Peyer's patch (tissue), 4 donors: Measurements from ENCODE around the gene PGLYRP2. TPM values are rescaled to one million over a fixed set of nuclear protein-coding genes. Genes with fewer than 3 reads are reported as not detected.

ENCODE experiments used
- DNase-seq, 3 donors: peaks; one replicate each; pipeline ENCODE4 v3.0.0-alpha.2; 2017 to 2019
- H3K27ac ChIP-seq, 4 donors: fragments of 200-600 bp; sonication (generic); one replicate each; pipeline ENCODE4 v1.5.1; 2016 to 2019
- H3K27me3 ChIP-seq, 2 donors: fragments of 200-600 bp; sonication (generic); one replicate each; pipeline ENCODE4 v1.5.1; 2019
- H3K36me3 ChIP-seq, 3 donors: fragments of 200-600 bp; sonication (generic); one replicate each; pipeline ENCODE4 v1.5.1; 2016 to 2019
- H3K4me1 ChIP-seq, 4 donors: fragments of 200-600 bp; sonication (generic); one replicate each; pipeline ENCODE4 v1.5.1; 2016 to 2019
- H3K4me3 ChIP-seq, 4 donors: fragments of 200-600 bp; sonication (generic); 1 replicate in 3 of 4; 2 replicates in 1 of 4; pipeline ENCODE4 v1.5.1; 2016 to 2019; ENCODE audit warnings: mild to moderate bottlenecking in 1 of 4
- H3K9me3 ChIP-seq, 4 donors: fragments of 200-600 bp; sonication (generic); one replicate each; pipeline ENCODE4 v1.5.1; 2016 to 2019; ENCODE audit warnings: mild to moderate bottlenecking in 1 of 4
- POLR2A ChIP-seq, 2 donors: fragments of 450-650 bp; IDR thresholded peaks; one replicate each; pipeline ENCODE4 v1.5.1; 2017; ENCODE audit warnings: antibody characterized with exemption in 2 of 2, mild to moderate bottlenecking in 2 of 2, moderate library complexity in 2 of 2
- total RNA-seq, 4 donors: library from RNA; depleted of rRNA; stranded (reverse); fragments of >200 nt; gene quantifications; one replicate each; pipeline ENCODE4 v1.1.0, GENCODE V29; 2016
- TF ChIP-seq, protein P1 (sequence below), 6 experiments: fragments of 450-650 bp in 4 of 6; fragments of 200-600 bp in 2 of 6; sonication (generic) in 1 of 6; IDR thresholded peaks; one replicate each; pipeline ENCODE4 v1.5.1; 2017 to 2019; ENCODE audit warnings: antibody characterized with exemption in 6 of 6, mild to moderate bottlenecking in 3 of 6, moderate library complexity in 1 of 6

Gene PGLYRP2
- total RNA-seq, 4 donors from 2014 or later = not detected

DNA sequence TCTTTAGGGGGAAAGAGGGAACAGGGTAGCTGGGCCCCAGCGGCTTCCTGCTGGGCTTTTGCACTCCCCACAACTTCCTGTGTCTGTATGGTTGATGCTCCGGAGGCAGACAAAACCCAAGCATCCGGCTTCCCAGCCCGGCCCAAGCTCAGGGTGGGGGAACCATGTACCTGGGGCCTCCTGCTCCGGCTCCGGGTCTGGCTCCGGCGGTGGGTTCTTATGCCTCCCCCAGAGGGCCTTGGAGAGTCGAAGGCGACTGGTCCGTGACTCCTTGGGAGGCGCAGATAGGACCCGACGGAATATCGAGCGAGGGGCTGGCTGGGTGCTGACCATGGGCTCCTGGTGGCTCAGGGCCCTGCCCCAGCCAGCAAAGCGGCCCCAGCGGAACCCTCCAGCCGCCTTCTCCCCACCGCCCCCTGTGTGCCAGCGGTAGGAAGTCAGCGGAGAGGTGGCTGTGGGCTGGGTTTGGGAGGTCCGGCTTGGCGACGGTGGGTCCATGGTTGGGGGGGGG is 15.4 kb downstream of the PGLYRP2 start:
- peak in 2 of 3 donors; percentile 77 to 90 for DNase-seq
- no peaks in the 10 kb centered on the region for H3K27me3 ChIP-seq
- peak overlapping the region; percentile 82 to 94 (median 84) for H3K27ac ChIP-seq

DNA sequence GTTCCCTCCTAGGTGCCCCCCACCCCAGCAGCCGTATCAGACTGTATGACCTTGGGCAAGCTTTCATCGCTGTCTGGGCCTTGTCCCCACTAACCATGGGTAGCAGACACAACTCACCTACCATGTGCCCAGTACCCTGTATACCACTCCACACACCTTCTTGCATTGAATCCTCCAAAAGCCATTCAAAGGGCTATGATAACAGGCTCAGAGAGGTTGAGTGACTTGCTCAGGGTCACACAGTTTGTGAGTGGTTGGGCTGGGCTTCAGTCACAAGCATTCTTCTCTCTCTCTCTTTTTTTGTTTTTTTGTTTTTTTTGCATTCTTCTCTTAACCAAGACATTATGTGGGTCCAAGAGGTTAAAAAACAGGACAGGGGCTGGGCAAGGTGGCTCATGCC is 17.6 kb downstream of the PGLYRP2 start:
- H3K36me3 ChIP-seq = no peaks in the 10 kb centered on the region
- H3K27me3 ChIP-seq = peaks cover 0 to 6% of the 10 kb centered on the region in 2 donors
- H3K4me3 ChIP-seq = no peak overlapping the region

More for the DNA sequence above, 15.4 kb downstream of the PGLYRP2 start:
- TF ChIP-seq, protein P1, sequence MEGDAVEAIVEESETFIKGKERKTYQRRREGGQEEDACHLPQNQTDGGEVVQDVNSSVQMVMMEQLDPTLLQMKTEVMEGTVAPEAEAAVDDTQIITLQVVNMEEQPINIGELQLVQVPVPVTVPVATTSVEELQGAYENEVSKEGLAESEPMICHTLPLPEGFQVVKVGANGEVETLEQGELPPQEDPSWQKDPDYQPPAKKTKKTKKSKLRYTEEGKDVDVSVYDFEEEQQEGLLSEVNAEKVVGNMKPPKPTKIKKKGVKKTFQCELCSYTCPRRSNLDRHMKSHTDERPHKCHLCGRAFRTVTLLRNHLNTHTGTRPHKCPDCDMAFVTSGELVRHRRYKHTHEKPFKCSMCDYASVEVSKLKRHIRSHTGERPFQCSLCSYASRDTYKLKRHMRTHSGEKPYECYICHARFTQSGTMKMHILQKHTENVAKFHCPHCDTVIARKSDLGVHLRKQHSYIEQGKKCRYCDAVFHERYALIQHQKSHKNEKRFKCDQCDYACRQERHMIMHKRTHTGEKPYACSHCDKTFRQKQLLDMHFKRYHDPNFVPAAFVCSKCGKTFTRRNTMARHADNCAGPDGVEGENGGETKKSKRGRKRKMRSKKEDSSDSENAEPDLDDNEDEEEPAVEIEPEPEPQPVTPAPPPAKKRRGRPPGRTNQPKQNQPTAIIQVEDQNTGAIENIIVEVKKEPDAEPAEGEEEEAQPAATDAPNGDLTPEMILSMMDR (IDR thresholded peaks at IDR 0.05) = no peak
- TF ChIP-seq POLR2A (IDR thresholded peaks at IDR 0.05) = no peak
- H3K4me3 ChIP-seq = peak overlapping the region; percentile 55 to 68 (median 62)
- H3K4me1 ChIP-seq = peaks cover 0 to 11% (median 4%) of the 10 kb centered on the region in 4 donors
- no peaks in the 10 kb centered on the region for H3K9me3 ChIP-seq
- no peaks in the 10 kb centered on the region for H3K36me3 ChIP-seq

DNA sequence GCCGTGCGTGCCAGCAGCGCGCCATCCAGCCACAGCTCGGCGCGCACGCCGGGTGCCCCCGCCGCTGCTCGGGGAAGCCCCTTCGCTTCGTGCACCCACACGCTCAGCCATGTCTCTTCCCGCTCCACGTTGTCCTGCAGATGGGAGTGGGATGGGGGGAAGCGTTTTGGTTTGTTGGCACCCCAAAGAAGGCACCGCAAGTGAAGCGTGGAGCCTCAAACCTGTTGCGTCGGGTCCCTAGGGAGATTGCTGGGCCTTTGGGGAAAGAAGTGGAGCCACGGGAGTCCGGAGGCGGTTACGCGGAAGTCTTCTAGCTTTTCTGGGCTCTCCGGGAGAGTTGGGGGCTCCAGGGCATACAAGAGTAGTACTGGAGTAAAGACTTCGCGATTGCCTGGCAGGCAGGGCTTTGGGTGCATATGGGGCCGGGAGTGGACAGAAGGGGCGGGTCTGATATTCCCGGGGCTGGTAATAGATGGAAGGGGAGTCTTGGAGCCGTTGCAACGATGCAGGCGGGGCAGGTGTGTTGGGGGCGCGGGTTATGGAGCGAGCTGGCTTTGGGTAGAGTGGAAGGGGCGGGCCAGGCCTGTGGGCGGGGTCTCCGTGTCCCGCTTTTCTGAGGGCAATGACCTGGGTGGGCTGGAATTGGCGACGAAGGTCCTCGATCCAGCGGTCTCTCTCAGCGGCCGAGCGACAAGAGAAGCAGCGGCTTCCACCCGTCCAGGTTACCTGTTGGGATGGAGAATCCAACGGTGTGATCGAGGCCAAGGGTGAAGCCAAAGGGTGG is 21.4 kb downstream of the PGLYRP2 start:
- Histone ChIP-seq H3K27me3 (peaks cover 0 to 11% of the 10 kb centered on the region in 2 donors), H3K27ac (no peak overlapping the region), H3K4me3 (no peak overlapping the region), H3K9me3 (no peaks in the 10 kb centered on the region), H3K36me3 (no peaks in the 10 kb centered on the region), H3K4me1 (peaks cover 0 to 13% (median 2%) of the 10 kb centered on the region in 4 donors)
- DNase-seq = no peak
- TF ChIP-seq, protein P1 (IDR thresholded peaks at IDR 0.05) = no peak
- no peak for TF ChIP-seq POLR2A (IDR thresholded peaks at IDR 0.05)

More for the DNA sequence above, 17.6 kb downstream of the PGLYRP2 start:
- TF ChIP-seq, protein P1 (IDR thresholded peaks at IDR 0.05) = no peak
- no peak for TF ChIP-seq POLR2A (IDR thresholded peaks at IDR 0.05)
- Histone ChIP-seq H3K4me1 (peaks cover 0 to 9% (median 6%) of the 10 kb centered on the region in 4 donors), H3K9me3 (no peaks in the 10 kb centered on the region), H3K27ac (no peak overlapping the region)
- no peak for DNase-seq

DNA sequence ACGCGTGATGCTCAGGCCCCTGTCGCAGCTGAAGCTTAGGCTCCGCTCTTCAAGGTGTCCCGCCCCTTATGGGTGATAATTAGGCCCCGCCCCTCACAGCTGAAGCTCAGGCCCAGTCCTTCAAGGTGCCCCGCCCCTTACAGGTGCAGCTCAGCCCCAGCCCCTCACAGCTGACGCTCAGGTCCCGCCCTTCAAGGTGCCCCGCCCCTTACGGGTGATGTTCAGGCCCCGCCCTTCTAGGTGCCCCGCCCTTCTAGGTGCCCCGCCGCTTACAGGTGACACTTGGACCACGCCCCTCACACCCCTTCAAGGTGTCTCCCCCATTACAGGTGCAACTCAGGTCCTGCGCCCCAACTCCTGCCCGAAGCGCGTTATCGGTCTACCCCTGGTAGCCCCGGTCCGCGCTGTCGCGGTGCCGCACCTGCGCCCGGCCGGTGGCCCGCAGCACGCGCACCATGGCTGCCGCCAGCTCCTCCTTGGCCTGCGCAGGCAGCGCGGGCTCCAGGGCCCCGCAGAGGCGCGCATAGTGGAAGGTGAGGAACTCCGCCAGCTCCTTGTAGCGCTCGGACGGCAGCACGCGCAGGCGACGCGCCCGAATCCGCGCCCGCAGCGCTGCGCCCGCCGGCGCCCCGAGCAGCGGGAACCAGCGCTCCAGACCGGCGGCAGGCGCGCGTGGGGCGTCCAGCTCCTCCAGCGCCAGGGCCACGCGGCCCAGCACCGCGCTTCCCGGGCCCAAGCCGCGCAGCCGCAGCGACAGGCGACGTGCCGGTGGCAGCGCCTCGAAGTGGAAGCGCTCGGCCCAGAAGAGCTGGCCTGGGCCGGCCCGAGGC is 22.2 kb downstream of the PGLYRP2 start:
- H3K36me3 ChIP-seq = no peaks in the 10 kb centered on the region
- peak in 1 of 3 donors; percentile 57 for DNase-seq

DNA sequence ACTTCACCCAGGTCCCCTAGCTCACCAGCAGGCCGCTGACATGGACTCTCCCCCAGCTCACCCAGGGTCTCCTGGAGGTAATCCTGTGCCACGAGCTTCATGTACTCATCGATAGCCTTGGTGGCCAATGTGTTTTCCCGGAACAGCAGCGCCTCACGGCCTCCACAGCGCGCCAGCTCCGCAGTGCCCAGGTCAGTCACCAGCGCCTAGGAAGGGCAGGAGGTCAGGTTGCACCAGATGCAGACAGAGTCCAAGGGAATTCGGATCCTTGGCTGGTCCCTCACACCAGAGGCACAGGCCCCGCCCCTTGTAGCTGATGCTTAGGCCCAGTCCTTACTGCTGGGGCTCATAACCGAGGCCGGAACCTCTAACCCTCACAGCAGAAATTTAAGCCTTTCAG is 22.9 kb downstream of the PGLYRP2 start:
- Histone ChIP-seq H3K27me3 (peaks cover 0 to 11% of the 10 kb centered on the region in 2 donors), H3K4me1 (peaks cover 0 to 17% (median 0%) of the 10 kb centered on the region in 4 donors)

More for the DNA sequence above, 22.2 kb downstream of the PGLYRP2 start:
- Histone ChIP-seq H3K9me3 (no peaks in the 10 kb centered on the region), H3K27ac (no peak overlapping the region), H3K27me3 (peaks cover 0 to 11% of the 10 kb centered on the region in 2 donors), H3K4me3 (peak overlapping the region in 1 of 4 donors; percentile 21), H3K4me1 (peaks cover 0 to 17% (median 0%) of the 10 kb centered on the region in 4 donors)
- TF ChIP-seq, protein P1 (IDR thresholded peaks at IDR 0.05) = no peak
- no peak for TF ChIP-seq POLR2A (IDR thresholded peaks at IDR 0.05)

More for the DNA sequence above, 22.9 kb downstream of the PGLYRP2 start:
- H3K9me3 ChIP-seq = no peaks in the 10 kb centered on the region
- no peak overlapping the region for H3K4me3 ChIP-seq
- no peaks in the 10 kb centered on the region for H3K36me3 ChIP-seq
- no peak for TF ChIP-seq POLR2A (IDR thresholded peaks at IDR 0.05)
- TF ChIP-seq, protein P1 (IDR thresholded peaks at IDR 0.05) = no peak
- no peak for DNase-seq
- H3K27ac ChIP-seq = no peak overlapping the region
